HL-60/S4 treated with retinoic acid at 250 ng/mL for 4 days and 3 days (cell line): ENCODE data around the gene THADA.

Experiments
- in situ Hi-C: fragments of 300-500 bp; cut with MboI; formaldehyde crosslinking; loops from 2 replicates; pipeline ENCODE4 v1.7.0; 2022; ENCODE audit warnings: low sequenced_read_pairs

THADA gene

DNA sequence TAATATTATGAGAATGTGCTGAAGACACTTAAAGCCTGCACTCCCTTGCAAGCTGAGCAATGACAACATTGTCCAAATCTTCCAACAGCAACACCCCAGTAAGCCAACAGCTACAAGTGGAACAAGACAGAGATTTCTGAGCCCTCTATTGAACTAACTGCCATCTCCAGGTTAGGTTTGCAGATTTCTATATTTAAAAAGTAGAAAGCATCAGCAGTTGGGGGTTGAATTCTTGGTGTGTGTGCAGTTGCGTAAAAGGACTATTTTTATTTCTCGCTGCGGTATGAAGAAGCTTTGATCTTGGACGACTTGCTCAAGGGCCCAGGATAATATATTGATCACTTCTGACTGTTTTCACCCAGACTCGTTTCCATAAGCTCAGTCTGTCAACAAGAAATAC, 263.2 kb downstream of the THADA start:
- in situ Hi-C loops = no loop called here

- in situ Hi-C loops = no loop called here
These were observed 264.4 kb downstream of the THADA start for GRCh38 chr2:43331422-43331821.

- in situ Hi-C loops = no loop called here
These were observed 266.2 kb downstream of the THADA start for GRCh38 chr2:43329637-43330036.

- in situ Hi-C loops = no loop called here
These were observed 267.0 kb downstream of the THADA start for GRCh38 chr2:43328832-43329231.

- in situ Hi-C loops = no loop called here
These were observed 267.7 kb downstream of the THADA start for GRCh38 chr2:43328133-43328532.

DNA sequence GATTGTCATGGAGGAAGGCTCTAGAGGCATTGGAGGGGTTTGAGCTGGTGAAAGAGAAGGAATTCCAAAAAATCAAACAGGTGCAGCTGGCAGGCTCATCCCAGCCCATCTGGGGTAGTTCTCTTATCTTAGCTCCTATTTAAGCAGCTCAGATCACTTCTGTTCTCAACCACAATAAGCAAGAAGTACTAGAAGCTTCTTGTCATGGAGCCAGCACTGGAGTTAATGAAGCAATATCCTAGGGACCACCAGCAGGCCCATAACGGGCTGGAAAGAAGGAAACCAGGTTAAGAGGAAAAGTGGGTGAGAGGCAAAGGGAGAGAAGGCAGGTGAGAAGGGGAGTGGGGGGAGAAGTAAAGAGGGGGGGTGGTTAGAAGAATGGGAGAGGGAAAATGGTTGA, 268.7 kb downstream of the THADA start:
- in situ Hi-C loops = no loop called here

GRCh38 chr2:43326101-43326825, 269.6 kb downstream of the THADA start:
- in situ Hi-C loops = no loop called here

- in situ Hi-C loops = no loop called here
These were observed 270.6 kb downstream of the THADA start for GRCh38 chr2:43325107-43325811.

DNA sequence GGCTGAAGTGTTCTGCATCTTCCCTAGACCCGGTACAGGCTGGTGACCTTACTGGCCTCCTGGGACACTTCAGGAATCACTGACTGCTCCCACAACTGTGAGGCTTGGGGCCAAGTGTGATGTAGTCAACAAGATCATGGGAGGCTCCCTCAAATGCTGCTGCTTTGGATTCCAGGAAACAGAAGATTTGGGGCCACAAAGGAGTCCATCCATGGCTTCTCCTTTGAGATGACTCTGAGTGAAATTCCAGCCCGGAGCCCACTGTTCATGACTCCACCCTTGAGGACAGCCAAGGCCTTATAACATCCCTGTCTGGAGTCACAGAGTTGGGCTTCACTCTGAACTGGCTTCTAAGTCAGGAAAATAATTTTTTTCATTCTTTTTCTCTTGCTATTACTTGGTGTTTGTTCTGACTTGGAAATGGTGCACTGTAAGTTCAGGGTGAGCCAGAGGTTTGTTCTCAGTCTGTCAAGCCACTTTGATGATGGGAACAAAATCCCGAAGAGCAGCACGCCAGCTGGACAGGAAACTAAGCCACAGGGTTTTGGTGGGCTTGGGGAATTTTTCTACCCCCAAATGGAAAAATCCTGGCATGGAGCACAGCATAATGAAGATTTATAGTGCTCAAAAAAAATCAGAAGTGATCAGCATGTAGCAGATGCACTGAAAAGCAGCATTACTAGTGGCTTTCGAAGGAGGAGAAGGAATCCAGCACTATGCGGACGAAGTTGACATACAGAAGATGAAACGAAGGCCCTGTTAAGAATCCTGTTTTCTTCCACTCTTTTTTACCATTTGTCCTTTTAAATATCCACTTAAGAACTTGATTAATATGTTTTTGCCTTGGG, 271.4 kb downstream of the THADA start:
- in situ Hi-C loops = no loop called here

GRCh38 chr2:43323857-43324256, 272.0 kb downstream of the THADA start:
- in situ Hi-C loops = no loop called here

- in situ Hi-C loops = no loop called here
These were observed 274.4 kb downstream of the THADA start for GRCh38 chr2:43321446-43321845.

GRCh38 chr2:43319541-43319940, 276.3 kb downstream of the THADA start:
- in situ Hi-C loops = no loop called here

DNA sequence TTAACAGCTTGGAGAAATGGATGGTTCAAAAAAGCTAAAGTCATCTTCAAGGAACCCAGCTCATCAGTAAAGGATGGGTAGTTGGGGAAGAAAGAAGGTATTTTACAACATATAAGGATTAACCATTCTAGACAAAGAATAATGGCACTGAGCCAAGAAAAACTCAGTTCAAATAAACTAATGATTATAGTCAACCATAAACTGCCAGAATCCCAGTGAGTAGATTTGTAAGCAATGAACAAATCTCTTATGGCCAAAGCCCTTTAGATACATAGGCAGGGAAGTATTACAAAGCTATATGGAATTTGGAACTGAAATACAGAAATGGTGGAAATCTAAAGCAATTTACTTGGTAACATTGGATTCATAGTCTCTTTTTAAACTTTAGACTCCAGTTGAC, 277.0 kb downstream of the THADA start:
- in situ Hi-C loops = no loop called here

DNA sequence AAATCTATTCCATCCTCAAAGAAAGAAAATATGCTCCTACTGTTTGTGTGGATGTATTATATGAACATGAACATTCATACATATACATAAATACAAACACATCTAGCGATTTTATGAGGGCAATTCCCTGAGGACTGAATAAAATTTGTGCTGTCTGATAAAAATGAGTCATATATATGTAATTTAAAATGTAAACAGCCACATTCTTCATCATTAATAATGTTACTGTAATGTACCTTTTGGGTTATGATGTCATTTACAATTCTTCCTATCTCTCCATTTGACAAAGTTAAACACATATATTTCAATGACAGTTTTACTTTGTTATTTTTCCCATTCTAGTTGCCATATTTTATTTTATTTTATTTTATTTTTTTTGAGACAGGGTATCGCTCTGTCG, 278.2 kb downstream of the THADA start:
- in situ Hi-C loops = no loop called here

DNA sequence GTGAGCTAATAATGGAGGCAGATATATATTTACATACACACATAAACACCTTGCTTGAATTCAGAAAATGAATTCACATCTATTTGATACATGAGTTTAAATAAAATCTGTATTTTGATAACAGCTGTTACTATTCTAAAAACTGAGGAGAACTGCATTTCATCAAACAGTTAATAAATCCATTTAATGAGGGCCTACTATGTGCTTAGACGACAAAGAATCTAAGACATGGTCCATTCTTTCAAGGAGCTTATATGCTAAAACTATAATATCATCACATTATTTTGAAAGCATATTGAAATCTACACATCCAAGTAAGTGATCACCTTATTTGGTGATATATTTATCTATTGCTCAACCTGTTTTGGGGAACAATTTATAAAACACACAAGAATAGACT, 278.6 kb downstream of the THADA start:
- in situ Hi-C loops = no loop called here

GRCh38 chr2:43315482-43315881, 280.4 kb downstream of the THADA start:
- in situ Hi-C loops = no loop called here

- in situ Hi-C loops = no loop called here
These were observed 281.4 kb downstream of the THADA start for GRCh38 chr2:43314299-43314927.

DNA sequence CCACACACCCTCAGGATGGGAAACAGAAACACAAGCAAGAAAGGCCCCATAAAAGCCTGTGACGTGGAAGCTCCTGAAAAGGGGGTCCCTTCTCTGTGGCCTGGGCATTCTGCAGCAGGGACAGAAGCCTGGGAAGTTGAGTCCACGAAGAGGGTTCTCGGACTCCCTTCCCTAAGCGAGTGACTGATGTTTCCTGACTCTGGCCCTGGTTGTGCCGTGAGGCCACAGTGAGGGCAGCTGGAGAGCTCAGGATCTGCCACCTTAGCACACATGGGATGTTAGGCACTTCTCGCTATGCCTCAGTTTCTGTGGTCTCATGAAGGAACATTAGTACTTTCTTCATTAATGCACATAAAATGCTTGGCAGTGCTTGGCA, 282.2 kb downstream of the THADA start:
- in situ Hi-C loops = no loop called here

DNA sequence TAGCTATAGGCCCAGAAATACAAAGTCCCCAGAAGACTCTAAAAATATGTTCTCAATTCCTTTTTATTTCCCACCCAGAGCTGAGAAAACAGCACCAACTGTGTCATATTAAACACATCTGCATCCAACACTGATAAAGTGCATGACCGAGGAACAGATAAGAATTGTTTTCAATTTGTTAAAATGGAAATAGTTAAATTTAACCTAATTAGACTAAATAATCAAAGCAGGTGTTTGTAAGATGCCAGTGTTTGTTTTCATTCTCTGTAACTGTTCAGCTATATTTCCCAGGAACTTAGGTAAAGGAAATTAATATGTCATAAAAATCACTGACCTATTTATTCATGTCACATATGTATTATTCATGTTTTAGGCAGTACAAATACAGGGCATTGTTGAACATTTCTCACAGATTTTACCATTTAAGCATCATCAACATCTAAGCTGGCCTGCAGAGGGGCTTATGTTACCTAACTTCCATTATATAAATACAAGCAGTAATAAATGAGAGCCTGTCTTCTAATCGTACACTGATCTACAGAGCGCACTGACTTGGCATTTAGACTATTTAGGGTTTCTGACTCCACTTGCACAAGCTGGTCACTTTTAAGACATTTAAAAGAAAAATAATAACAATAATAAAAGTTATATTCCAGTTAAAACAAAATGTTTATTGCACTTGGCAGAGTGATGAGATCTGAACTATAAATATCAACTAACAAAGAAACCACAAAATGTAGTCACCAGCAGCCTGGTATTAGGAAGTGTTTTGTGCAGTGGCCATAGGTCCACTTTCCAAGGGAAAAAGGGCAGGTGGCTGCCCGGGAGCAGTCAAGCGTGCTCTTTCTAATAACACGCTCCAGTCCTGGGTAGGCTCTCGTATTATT, 282.8 kb downstream of the THADA start:
- in situ Hi-C loops = no loop called here

DNA sequence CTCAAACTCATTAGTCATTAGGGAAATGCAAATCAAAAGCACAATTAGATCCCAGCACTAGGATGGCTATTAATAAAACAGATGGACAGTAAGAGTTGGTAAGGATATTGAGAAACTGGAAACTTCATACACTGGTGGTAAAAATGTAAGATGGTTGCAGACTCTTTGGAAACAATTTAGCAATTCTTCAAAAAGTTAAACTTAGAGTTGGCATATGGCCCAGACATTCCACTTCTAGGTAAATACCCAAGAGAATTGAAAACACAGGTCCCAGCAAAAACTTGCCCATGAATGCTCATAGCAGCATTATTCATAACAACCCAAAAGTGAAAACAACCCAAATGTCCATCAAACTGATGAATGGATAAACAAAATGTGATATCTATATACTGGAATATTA, 284.6 kb downstream of the THADA start:
- in situ Hi-C loops = no loop called here
